A549 (cell line): ENCODE data around the gene FRYL. TPM values are rescaled to one million over a fixed set of nuclear protein-coding genes. Genes with fewer than 3 reads are reported as not detected.

Experiments used
- ATAC-seq, 2 experiments: fragments of 200-7000 bp in 1 of 2; fragments of >200 bp in 1 of 2; cut with Nextera tagmentation in 1 of 2; cut with Tn5 transposase in 1 of 2; 3 replicates each; pipeline versions ENCODE4 v1.8.0 to v1.9.1; 2018 to 2020; ENCODE audit warnings: mild to moderate bottlenecking in 1 of 2, moderate library complexity in 1 of 2
- CTCF ChIA-PET: fragments of 300-600 bp; sonication (Branson Sonifier 250); formaldehyde crosslinking; extraction: SDS; loops from one replicate; lab custom pipeline; 2021; ENCODE audit warnings: antibody characterized with exemption, inconsistent platforms; lab: Yijun Ruan, JAX
- POLR2A ChIA-PET: fragments of 350-600 bp; formaldehyde crosslinking; extraction: SDS; loops from one replicate; lab custom pipeline; 2021; ENCODE audit warnings: antibody characterized with exemption, inconsistent platforms; lab: Yijun Ruan, JAX
- DNase-seq, 2 experiments: peaks; one replicate each; pipeline versions ENCODE4 v3.0.0 to v3.0.0-alpha.2; 2011 to 2016; ENCODE audit warnings: low read depth in 1 of 2, low spot score in 1 of 2
- FAIRE-seq: peaks from 2 replicates; lab custom pipeline; 2011; peaks lifted over from hg19 to GRCh38; lab: Jason Lieb, UNC
- H3K27ac ChIP-seq, 2 experiments: fragments of >200 bp; sonication (Bioruptor Twin); formaldehyde crosslinking; 3 replicates each; pipeline ENCODE4 v1.5.1; 2016 to 2017
- H3K4me1 ChIP-seq: fragments of >200 bp; sonication (Bioruptor Twin); formaldehyde crosslinking; 3 replicates; pipeline ENCODE4 v1.6.1; 2016
- H3K4me2 ChIP-seq: fragments of >200 bp; sonication (Bioruptor Twin); formaldehyde crosslinking; 3 replicates; pipeline ENCODE4 v1.6.1; 2016
- H3K4me3 ChIP-seq: fragments of >200 bp; sonication (Bioruptor Twin); formaldehyde crosslinking; 3 replicates; pipeline ENCODE4 v1.5.1; 2016
- H3K9me3 ChIP-seq: fragments of >200 bp; sonication (Bioruptor Twin); formaldehyde crosslinking; 3 replicates; pipeline ENCODE4 v1.6.1; 2016
- BCL3 ChIP-seq: fragments of >200 bp; sonication (Bioruptor Twin); formaldehyde crosslinking; IDR thresholded peaks from 3 replicates; pipeline ENCODE4 v1.6.1; 2016
- BHLHE40 ChIP-seq: IDR thresholded peaks from 2 replicates; pipeline ENCODE4 v1.6.1; 2012; ENCODE audit warnings: low read depth, low read length, inconsistent platforms
- CBX2 ChIP-seq: fragments of 200-600 bp; sonication (generic); IDR thresholded peaks from 2 replicates; pipeline ENCODE4 v1.6.1; 2016; ENCODE audit warnings: low read depth, mild to moderate bottlenecking, borderline replicate concordance
- CBX8 ChIP-seq: fragments of 200-600 bp; sonication (generic); IDR thresholded peaks from 2 replicates; pipeline ENCODE4 v1.6.1; 2016
- CEBPB ChIP-seq, 2 experiments: fragments of >200 bp in 1 of 2; sonication (Bioruptor Twin) in 1 of 2; formaldehyde crosslinking in 1 of 2; IDR thresholded peaks; 2 replicates each; pipeline ENCODE4 v1.6.1; 2012 to 2016
- CTCF ChIP-seq: fragments of >200 bp; sonication (Bioruptor Twin); formaldehyde crosslinking; IDR thresholded peaks from 3 replicates; pipeline ENCODE4 v1.5.1; 2016
- EHF ChIP-seq: fragments of 250-450 bp; sonication (Bioruptor Pico); IDR thresholded peaks from 2 replicates; pipeline ENCODE4 v1.5.0; 2020; ENCODE audit warnings: mild to moderate bottlenecking
- EHMT2 ChIP-seq: fragments of 200-600 bp; sonication (generic); IDR thresholded peaks from 2 replicates; pipeline ENCODE4 v1.6.1; 2016; ENCODE audit warnings: antibody characterized with exemption, low read depth, mild to moderate bottlenecking, moderate library complexity
- FOSL2 ChIP-seq, 2 experiments: fragments of 450-650 bp in 1 of 2; fragments of >200 bp in 1 of 2; sonication (Bioruptor Twin) in 1 of 2; formaldehyde crosslinking; IDR thresholded peaks; 2 replicates each; pipeline versions ENCODE4 v1.5.0 to v1.6.1; 2016 to 2020; ENCODE audit warnings: mild to moderate bottlenecking in 1 of 2, moderate library complexity in 1 of 2
- FOXS1 ChIP-seq: fragments of 250-450 bp; sonication (Bioruptor Pico); IDR thresholded peaks from 2 replicates; pipeline ENCODE4 v1.5.0; 2020; ENCODE audit warnings: mild to moderate bottlenecking, moderate library complexity
- HEYL ChIP-seq: fragments of 250-450 bp; sonication (Bioruptor Pico); IDR thresholded peaks from 2 replicates; pipeline ENCODE4 v1.8.0; 2021; ENCODE audit warnings: mild to moderate bottlenecking, moderate library complexity
- HOXA7 ChIP-seq: fragments of 250-450 bp; sonication (Bioruptor Pico); IDR thresholded peaks from 2 replicates; pipeline ENCODE4 v1.5.0; 2020; ENCODE audit warnings: mild to moderate bottlenecking, moderate library complexity
- HOXB5 ChIP-seq: fragments of 250-450 bp; sonication (Bioruptor Pico); IDR thresholded peaks from 2 replicates; pipeline ENCODE4 v1.5.0; 2020; ENCODE audit warnings: mild to moderate bottlenecking, moderate library complexity
- KDM1A ChIP-seq: fragments of 200-600 bp; sonication (generic); IDR thresholded peaks from 2 replicates; pipeline ENCODE4 v1.6.1; 2016; ENCODE audit warnings: low read depth, mild to moderate bottlenecking
- MAZ ChIP-seq: fragments of 150-350 bp; IDR thresholded peaks from 2 replicates; pipeline ENCODE4 v1.6.1; 2014; ENCODE audit warnings: antibody characterized with exemption, low read depth, low read length, borderline replicate concordance
- PHF8 ChIP-seq: fragments of 200-600 bp; sonication (generic); IDR thresholded peaks from 2 replicates; pipeline ENCODE4 v1.6.1; 2016; ENCODE audit warnings: low read depth, mild to moderate bottlenecking, antibody characterized with exemption, moderate library complexity, borderline replicate concordance
- POLR2A ChIP-seq: IDR thresholded peaks from 2 replicates; pipeline ENCODE4 v1.6.1; 2012; ENCODE audit warnings: mild to moderate bottlenecking, low read length
- RARB ChIP-seq: fragments of 250-450 bp; sonication (Bioruptor Pico); IDR thresholded peaks from 2 replicates; pipeline ENCODE4 v1.8.0; 2021; ENCODE audit warnings: mild to moderate bottlenecking, moderate library complexity
- RFX5 ChIP-seq: fragments of 450-650 bp; IDR thresholded peaks from 2 replicates; pipeline ENCODE4 v1.7.1; 2014; ENCODE audit warnings: antibody characterized with exemption, mild to moderate bottlenecking, moderate library complexity
- RNF2 ChIP-seq: fragments of 200-600 bp; sonication (generic); IDR thresholded peaks from 2 replicates; pipeline ENCODE4 v1.6.1; 2016; ENCODE audit warnings: low read depth, mild to moderate bottlenecking, antibody characterized with exemption, moderate library complexity, borderline replicate concordance
- SREBF2 ChIP-seq: fragments of 450-650 bp; IDR thresholded peaks from 2 replicates; pipeline ENCODE4 v1.6.1; 2014; ENCODE audit warnings: mild to moderate bottlenecking, moderate library complexity
- ZC3H11A ChIP-seq: fragments of 450-650 bp; IDR thresholded peaks from 2 replicates; pipeline ENCODE4 v1.6.1; 2014; ENCODE audit warnings: antibody characterized with exemption, mild to moderate bottlenecking
- ZNF302 ChIP-seq: fragments of 250-450 bp; sonication (Bioruptor Pico); IDR thresholded peaks from 2 replicates; pipeline ENCODE4 v1.9.0; 2021; ENCODE audit warnings: inconsistent platforms, mild to moderate bottlenecking, moderate library complexity
- WGBS: methylation state at CpG from one replicate; pipeline ENCODE4 v1.1.6; 2017; ENCODE audit errors: missing lambda C conversion rate; 5-methylcytosine and 5-hydroxymethylcytosine counted together
- polyA plus RNA-seq, 4 experiments: library from polyadenylated mRNA; depleted of rRNA in 3 of 4; stranded (reverse); fragments of >200 nt; fragmentation: RNase III in 1 of 4; extraction: RNeasy Plus Mini Kit Qiagen cat#74134 plus additional on column Dnase treatment in 1 of 4; gene quantifications; 2 replicates in 3 of 4; 3 replicates in 1 of 4; pipeline ENCODE4 v1.2.3, GENCODE V29; 2011 to 2017
- TF ChIP-seq, protein P1 (sequence below): IDR thresholded peaks from 2 replicates; pipeline ENCODE4 v1.6.1; 2012

FRYL gene
- polyA plus RNA-seq, 2 of the 4 experiments (the other 2 are of a cell fraction), result 7.1 to 21.1 TPM

GRCh38 chr4:48490012-48490679 lies 289.9 kb downstream of the FRYL start, which contains the start of gene ZAR1:
Gene ZAR1, plus strand, starts transcription at chr4:48490252. Its CDS starts 40 bp downstream, at chr4:48490292.
- POLR2A ChIA-PET, result no interaction called here
- Histone ChIP-seq H3K4me1 (no peaks in the 10 kb centered on the region), H3K27ac (no peak within 1 kb of the TSS), H3K4me2 (no peak within 1 kb of the TSS), H3K4me3 (no peak within 1 kb of the TSS), H3K9me3 (no peaks in the 10 kb centered on the region)
- 95% methylated on average over 37 of the region's 80 CpGs for WGBS
- ATAC-seq, result no peak
- DNase-seq, result no peak
- no peak for TF ChIP-seq HOXB5 (CRISPR knock-in tag)
- no peak for TF ChIP-seq CBX8
- TF ChIP-seq HEYL (CRISPR knock-in tag), result no peak
- TF ChIP-seq KDM1A, result no peak
- TF ChIP-seq BHLHE40, result no peak
- TF ChIP-seq SREBF2, result no peak
- no peak for FAIRE-seq
- CTCF ChIA-PET, result no interaction called here

- no peak overlapping the region for H3K4me2 ChIP-seq
- no peaks in the 10 kb centered on the region for H3K9me3 ChIP-seq
- ChIA-PET POLR2A (no interaction called here), CTCF (no interaction called here)
- no peak overlapping the region for H3K4me3 ChIP-seq
- ATAC-seq, result no peak
- no peak for DNase-seq
- FAIRE-seq, result no peak
- TF ChIP-seq, protein P1, sequence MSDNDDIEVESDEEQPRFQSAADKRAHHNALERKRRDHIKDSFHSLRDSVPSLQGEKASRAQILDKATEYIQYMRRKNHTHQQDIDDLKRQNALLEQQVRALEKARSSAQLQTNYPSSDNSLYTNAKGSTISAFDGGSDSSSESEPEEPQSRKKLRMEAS, result no peak
- H3K27ac ChIP-seq, result no peak overlapping the region
- 91% methylated on average over 12 of the region's 14 CpGs for WGBS
- H3K4me1 ChIP-seq, result no peaks in the 10 kb centered on the region
Measured at GRCh38 chr4:48489683-48490011, 290.4 kb downstream of the FRYL start.

DNA sequence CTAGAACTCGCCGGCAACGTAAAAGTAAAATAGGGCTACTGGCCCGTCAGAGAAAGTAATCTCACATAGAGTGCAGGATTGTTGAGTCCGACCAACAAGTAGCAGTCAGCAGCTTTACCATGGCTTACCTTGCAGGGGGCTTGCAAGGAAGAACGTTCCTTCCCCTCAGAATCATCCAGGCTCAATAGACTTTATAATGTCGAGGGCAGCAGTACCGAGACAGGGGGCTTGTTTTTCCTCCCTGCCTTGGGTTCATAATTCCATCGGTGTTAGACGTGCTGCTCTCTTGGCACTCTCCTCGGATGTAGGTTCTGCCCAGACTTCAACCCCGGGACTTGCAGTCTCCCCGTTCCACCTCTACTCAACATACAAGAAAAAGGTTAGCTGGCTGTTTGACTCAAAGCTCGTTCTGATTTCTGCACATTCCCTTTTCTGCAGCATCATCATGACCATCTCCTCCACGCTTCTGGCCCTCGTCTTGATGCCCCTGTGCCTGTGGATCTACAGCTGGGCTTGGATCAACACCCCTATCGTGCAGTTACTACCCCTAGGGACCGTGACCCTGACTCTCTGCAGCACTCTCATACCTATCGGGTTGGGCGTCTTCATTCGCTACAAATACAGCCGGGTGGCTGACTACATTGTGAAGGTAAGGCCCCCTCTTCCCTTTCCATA lies 295.4 kb downstream of the FRYL start:
- ChIA-PET POLR2A (no interaction called here), CTCF (no interaction called here)
- TF ChIP-seq MAZ (no peak), CEBPB (IDR thresholded peaks at IDR 0.05) (no peak), EHF (CRISPR knock-in tag) (no peak), CTCF (no peak), CBX2 (no peak), ZNF302 (CRISPR knock-in tag) (no peak), BCL3 (no peak), PHF8 (no peak), HOXA7 (CRISPR knock-in tag) (no peak), FOSL2 (IDR thresholded peaks at IDR 0.05) (no peak), FOSL2 (CRISPR knock-in tag; IDR thresholded peaks at IDR 0.05) (no peak), POLR2A (no peak), ZC3H11A (no peak), CBX8 (no peak), FOXS1 (CRISPR knock-in tag) (no peak), RFX5 (no peak), EHMT2 (no peak), HEYL (CRISPR knock-in tag) (no peak), RARB (CRISPR knock-in tag) (no peak), RNF2 (no peak)
- FAIRE-seq (no peak), ATAC-seq (no peak), DNase-seq (no peak)
- no peaks in the 10 kb centered on the region for H3K4me1 ChIP-seq
- H3K9me3 ChIP-seq, result no peaks in the 10 kb centered on the region
- no peak overlapping the region for H3K4me3 ChIP-seq
- no peak overlapping the region for H3K27ac ChIP-seq
- 96% methylated on average over 22 of the region's 22 CpGs for WGBS
- peak overlapping the region; percentile 63; the same call in 1 of the 3 replicates for H3K4me2 ChIP-seq
